Neural progenitor cell (in vitro differentiated cells): Measurements from ENCODE around the gene MED25.

ENCODE experiments used
- CTCF ChIP-seq: fragments of 200-600 bp; sonication (generic); IDR thresholded peaks from 2 replicates; pipeline ENCODE4 v1.5.1; 2017; ENCODE audit warnings: antibody characterized with exemption, mild to moderate bottlenecking
- EZH2phosphoT487 ChIP-seq: fragments of 200-600 bp; sonication (generic); IDR thresholded peaks from 2 replicates; pipeline ENCODE4 v1.6.1; 2017; ENCODE audit warnings: antibody characterized with exemption

- TF ChIP-seq CTCF (no peak), EZH2phosphoT487 (no peak)
These were observed 58.4 kb downstream of the MED25 start for GRCh38 chr19:49876422-49877019.
